GM18870 (cell line): ENCODE results near the gene NAV2.
A peak's percentile ranks its signal among the peaks of the same experiment; 100 is the strongest.

Experiments used
- ATAC-seq: cut with Tn5 transposase; IDR thresholded peaks from one replicate; pipeline ENCODE4 v1.9.1; 2021; ENCODE audit warnings: moderate library complexity; ENCODE audit not compliant: unreplicated experiment

Gene NAV2

GRCh38 chr11:19712281-19713195 is at the start of gene NAV2:
TSS of gene NAV2 (plus strand) at chr11:19712837. CDS start at chr11:19713696, 859 bp downstream.
- peak; percentile 93 for ATAC-seq

- no peak for ATAC-seq
These were observed 49.4 kb upstream of the NAV2 start for GRCh38 chr11:19663206-19663605.

- ATAC-seq, result no peak
These were observed 47.6 kb upstream of the NAV2 start for GRCh38 chr11:19664886-19665548.

GRCh38 chr11:19666951-19667350 is 45.7 kb upstream of the NAV2 start:
- no peak for ATAC-seq

- no peak for ATAC-seq
These were observed 43.1 kb upstream of the NAV2 start for GRCh38 chr11:19669511-19669910.

- ATAC-seq, result no peak
These were observed 42.4 kb upstream of the NAV2 start for GRCh38 chr11:19670030-19670791.

GRCh38 chr11:19672586-19673206 is 39.9 kb upstream of the NAV2 start:
- no peak for ATAC-seq

GRCh38 chr11:19673924-19674729 is 38.5 kb upstream of the NAV2 start:
- no peak for ATAC-seq

GRCh38 chr11:19674836-19675235 is 37.8 kb upstream of the NAV2 start:
- no peak for ATAC-seq

- no peak for ATAC-seq
These were observed 37.2 kb upstream of the NAV2 start for GRCh38 chr11:19675397-19675796.

- no peak for ATAC-seq
These were observed 35.9 kb upstream of the NAV2 start for GRCh38 chr11:19676475-19677380.

- no peak for ATAC-seq
These were observed 35.1 kb upstream of the NAV2 start for GRCh38 chr11:19677381-19678080.

GRCh38 chr11:19679952-19680828 is 32.4 kb upstream of the NAV2 start:
- no peak for ATAC-seq

GRCh38 chr11:19680829-19681368 is 31.7 kb upstream of the NAV2 start:
- ATAC-seq, result no peak

- no peak for ATAC-seq
These were observed 29.4 kb upstream of the NAV2 start for GRCh38 chr11:19683141-19683805.

- ATAC-seq, result no peak
These were observed 28.7 kb upstream of the NAV2 start for GRCh38 chr11:19683862-19684491.
